Measurements from ENCODE around the gene PROB1. TPM values are rescaled to one million over a fixed set of nuclear protein-coding genes. Genes with fewer than 3 reads are reported as not detected.

Gene PROB1
- total RNA-seq, 1 experiment from 2014 or later, result 3.4 TPM

DNA sequence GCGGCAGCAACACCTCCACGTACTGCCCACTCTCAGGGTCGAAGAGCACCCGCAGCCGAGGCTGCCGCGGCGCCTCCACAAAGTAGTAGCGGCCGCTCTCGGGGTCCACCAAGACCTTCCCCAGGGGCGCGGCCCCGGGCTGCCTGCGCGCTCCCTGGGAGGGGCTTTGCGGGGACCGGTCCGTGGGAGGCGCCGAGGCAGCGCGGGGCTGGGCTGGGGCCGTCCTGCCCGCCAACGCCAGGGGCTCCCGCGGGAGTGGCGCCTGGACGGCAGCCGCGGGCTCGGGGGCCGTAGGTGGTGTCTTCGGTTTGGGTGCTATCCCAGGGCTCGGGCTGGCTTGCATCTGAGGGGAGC, 2.6 kb downstream of the PROB1 start:
- Histone ChIP-seq H2BK12ac (ENCODE audit: insufficient read length, low read depth, low read length) (no peak overlapping the region), H2BK5ac (ENCODE audit: insufficient read length, low read length) (no peak overlapping the region), H3T11ph (ENCODE audit: low read length) (no peak overlapping the region), H4K8ac (replicated peaks; ENCODE audit: insufficient read length, low read depth, low read length) (no peak overlapping the region), H3K27me3 (ENCODE audit: insufficient read depth, low read length) (peaks cover 8% of the 10 kb centered on the region), H2AFZ (ENCODE audit: low read length) (no peak overlapping the region), H3K9me3 (ENCODE audit: control insufficient read depth, low read depth, low read length) (no peaks in the 10 kb centered on the region), H4K5ac (ENCODE audit: insufficient read length, low read depth, low read length) (no peak overlapping the region), H3K4me1 (ENCODE audit: insufficient read depth, low read length) (peaks cover 7% of the 10 kb centered on the region; the same call in 1 of the 2 replicates), H3K4ac (ENCODE audit: low read depth, low read length) (no peak overlapping the region), H2BK20ac (ENCODE audit: low read depth, low read length, poor library complexity, severe bottlenecking) (no peak overlapping the region), H2BK15ac (ENCODE audit: low read depth, low read length) (no peak overlapping the region), H3K23me2 (ENCODE audit: insufficient read length, low read depth, low read length, poor library complexity, severe bottlenecking) (peaks cover 22% of the 10 kb centered on the region), H3K14ac (ENCODE audit: insufficient read depth, low read length) (no peak overlapping the region), H3K9ac (ENCODE audit: extremely low read depth, insufficient read length, low read length) (no peak overlapping the region), H3K18ac (ENCODE audit: insufficient read length, low read depth, low read length) (no peak overlapping the region), H3K79me1 (ENCODE audit: insufficient read depth, low read depth, low read length, poor library complexity, severe bottlenecking) (no peaks in the 10 kb centered on the region), H4K20me1 (ENCODE audit: control insufficient read depth, insufficient read depth, insufficient read length) (peaks cover 2% of the 10 kb centered on the region), H3K56ac (ENCODE audit: insufficient read length, low read depth, low read length) (no peak overlapping the region), H2AK5ac (ENCODE audit: insufficient read length, low read length) (no peak overlapping the region), H4K91ac (ENCODE audit: insufficient read length, low read depth, low read length) (no peak overlapping the region), H3K79me2 (ENCODE audit: insufficient read depth, low read length) (no peaks in the 10 kb centered on the region), H2BK120ac (ENCODE audit: low read depth, low read length, poor library complexity, severe bottlenecking) (no peak overlapping the region), H3K4me2 (ENCODE audit: insufficient read depth, insufficient read length, low read length) (peak overlapping the region; percentile 85), H3K23ac (ENCODE audit: insufficient read length, low read depth, low read length) (no peak overlapping the region), H3K27ac (ENCODE audit: insufficient read length, low read depth, low read length) (no peak overlapping the region)
- Mint-ChIP-seq H3K9me3 (no peaks in the 10 kb centered on the region), H3K4me1 (peaks cover 26 to 57% of the 10 kb centered on the region in 2 experiments), H3K4me3 (peak overlapping the region; percentile 79 to 88; a peak in 3 of 5 replicates), H3K27me3 (ENCODE audit: low read depth) (peaks cover 31% of the 10 kb centered on the region), H3K36me3 (ENCODE audit: insufficient read depth in 1 of 3, low read depth in 3 of 3) (peaks cover 0 to 6% (median 0%) of the 10 kb centered on the region in 3 experiments; a peak in 5 of 7 replicates), H3K27ac (no peak overlapping the region)
- no peak for DNase-seq
- TF ChIP-seq, protein P1, sequence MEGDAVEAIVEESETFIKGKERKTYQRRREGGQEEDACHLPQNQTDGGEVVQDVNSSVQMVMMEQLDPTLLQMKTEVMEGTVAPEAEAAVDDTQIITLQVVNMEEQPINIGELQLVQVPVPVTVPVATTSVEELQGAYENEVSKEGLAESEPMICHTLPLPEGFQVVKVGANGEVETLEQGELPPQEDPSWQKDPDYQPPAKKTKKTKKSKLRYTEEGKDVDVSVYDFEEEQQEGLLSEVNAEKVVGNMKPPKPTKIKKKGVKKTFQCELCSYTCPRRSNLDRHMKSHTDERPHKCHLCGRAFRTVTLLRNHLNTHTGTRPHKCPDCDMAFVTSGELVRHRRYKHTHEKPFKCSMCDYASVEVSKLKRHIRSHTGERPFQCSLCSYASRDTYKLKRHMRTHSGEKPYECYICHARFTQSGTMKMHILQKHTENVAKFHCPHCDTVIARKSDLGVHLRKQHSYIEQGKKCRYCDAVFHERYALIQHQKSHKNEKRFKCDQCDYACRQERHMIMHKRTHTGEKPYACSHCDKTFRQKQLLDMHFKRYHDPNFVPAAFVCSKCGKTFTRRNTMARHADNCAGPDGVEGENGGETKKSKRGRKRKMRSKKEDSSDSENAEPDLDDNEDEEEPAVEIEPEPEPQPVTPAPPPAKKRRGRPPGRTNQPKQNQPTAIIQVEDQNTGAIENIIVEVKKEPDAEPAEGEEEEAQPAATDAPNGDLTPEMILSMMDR (conservative IDR thresholded peaks at IDR 0.05), result no peak
- WGBS (ENCODE audit: extremely low coverage, insufficient read length, low lambda C conversion rate), result no CpG with 5 or more reads among the region's 36 CpGs
